WTC11 (cell line): ENCODE data around the gene PCGF5. TPM values are rescaled to one million over a fixed set of nuclear protein-coding genes. Genes with fewer than 3 reads are reported as not detected.

Experiments used
- ATAC-seq: fragments of 200-7000 bp; cut with Tn5 transposase; 2 replicates; pipeline ENCODE4 v1.10.0; 2021; ENCODE audit warnings: mild to moderate bottlenecking, moderate library complexity
- CTCF ChIA-PET: fragments of 300-600 bp; sonication (Branson Sonifier 250); formaldehyde crosslinking; loops from one replicate; lab custom pipeline; 2021; ENCODE audit warnings: antibody characterized with exemption; lab: Charles Lee
- POLR2A ChIA-PET: fragments of 350-600 bp; sonication (Branson Sonifier 250); formaldehyde crosslinking; loops from one replicate; lab custom pipeline; 2021; ENCODE audit warnings: antibody characterized with exemption; lab: Charles Lee
- DNase-seq: peaks from one replicate; pipeline ENCODE4 v3.0.0; 2021; ENCODE audit warnings: low spot score
- H3K27ac Mint-ChIP-seq: 2 replicates; pipeline ENCODE4 v1.8.0; 2021; ENCODE audit warnings: mixed read lengths
- H3K27me3 Mint-ChIP-seq: 2 replicates; pipeline ENCODE4 v1.8.0; 2021; ENCODE audit warnings: low read depth, mild to moderate bottlenecking, moderate library complexity, mixed read lengths
- H3K36me3 Mint-ChIP-seq: 2 replicates; pipeline ENCODE4 v1.8.0; 2021; ENCODE audit warnings: mixed read lengths
- H3K4me1 Mint-ChIP-seq: 2 replicates; pipeline ENCODE4 v1.8.0; 2022; ENCODE audit warnings: mixed read lengths
- H3K4me3 Mint-ChIP-seq: 2 replicates; pipeline ENCODE4 v1.8.0; 2021; ENCODE audit warnings: mild to moderate bottlenecking, moderate library complexity, mixed read lengths
- H3K9me3 Mint-ChIP-seq: 2 replicates; pipeline ENCODE4 v1.8.0; 2021; ENCODE audit warnings: mixed read lengths
- CREB1 ChIP-seq: sonication (generic); formaldehyde crosslinking; IDR thresholded peaks from 2 replicates; pipeline ENCODE4 v1.8.0; 2023; ENCODE audit warnings: mild to moderate bottlenecking, missing genetic modification reagents
- CREM ChIP-seq: sonication (generic); formaldehyde crosslinking; IDR thresholded peaks from 2 replicates; pipeline ENCODE4 v1.8.1; 2022; ENCODE audit warnings: mild to moderate bottlenecking, missing genetic modification reagents, moderate library complexity
- JUN ChIP-seq: sonication (generic); formaldehyde crosslinking; IDR thresholded peaks from 2 replicates; pipeline ENCODE4 v1.8.0; 2023; ENCODE audit warnings: mild to moderate bottlenecking, missing genetic modification reagents
- MYBL2 ChIP-seq: sonication (generic); formaldehyde crosslinking; IDR thresholded peaks from 2 replicates; pipeline ENCODE4 v1.8.1; 2023; ENCODE audit warnings: mild to moderate bottlenecking, moderate library complexity, missing genetic modification reagents
- NR2C2 ChIP-seq: sonication (generic); formaldehyde crosslinking; IDR thresholded peaks from 2 replicates; pipeline ENCODE4 v1.8.0; 2022; ENCODE audit warnings: mild to moderate bottlenecking, missing genetic modification reagents
- SMAD4 ChIP-seq: sonication (generic); formaldehyde crosslinking; IDR thresholded peaks from 2 replicates; pipeline ENCODE4 v1.8.0; 2022; ENCODE audit warnings: mild to moderate bottlenecking, missing genetic modification reagents
- SP1 ChIP-seq: sonication (generic); formaldehyde crosslinking; conservative IDR thresholded peaks from 2 replicates; pipeline ENCODE4 v1.8.1; 2022; ENCODE audit warnings: missing genetic modification reagents
- TEAD4 ChIP-seq: sonication (generic); formaldehyde crosslinking; IDR thresholded peaks from 2 replicates; pipeline ENCODE4 v1.8.0; 2022; ENCODE audit warnings: mild to moderate bottlenecking, missing genetic modification reagents
- TP53 ChIP-seq: sonication (generic); formaldehyde crosslinking; IDR thresholded peaks from 2 replicates; pipeline ENCODE4 v1.8.1; 2023; ENCODE audit warnings: mild to moderate bottlenecking, missing genetic modification reagents
- ZNF219 ChIP-seq: sonication (generic); formaldehyde crosslinking; IDR thresholded peaks from 2 replicates; pipeline ENCODE4 v1.8.0; 2023; ENCODE audit warnings: missing genetic modification reagents, mild to moderate bottlenecking, borderline replicate concordance
- ZNF396 ChIP-seq: fragments of 250-450 bp; sonication (Bioruptor Pico); IDR thresholded peaks from 2 replicates; pipeline ENCODE4 v1.8.0; 2021; ENCODE audit warnings: mild to moderate bottlenecking, moderate library complexity, borderline replicate concordance
- ZNF423 ChIP-seq: fragments of 250-450 bp; sonication (Bioruptor Pico); IDR thresholded peaks from 2 replicates; pipeline ENCODE4 v2.1.2; 2022; ENCODE audit warnings: mild to moderate bottlenecking, moderate library complexity
- total RNA-seq: library from RNA; stranded (reverse); gene quantifications from 3 replicates; pipeline ENCODE4 v1.2.3, GENCODE V29; 2021
- TF ChIP-seq, protein P1 (sequence below): fragments of 200-600 bp; IDR thresholded peaks from 2 replicates; pipeline ENCODE4 v1.8.0; 2022; ENCODE audit warnings: antibody characterized with exemption
- TF ChIP-seq, protein P2 (sequence below): sonication (generic); formaldehyde crosslinking; IDR thresholded peaks from 2 replicates; pipeline ENCODE4 v1.8.1; 2022; ENCODE audit warnings: missing genetic modification reagents, borderline replicate concordance
- TF ChIP-seq, protein P3 (sequence below): sonication (generic); formaldehyde crosslinking; conservative IDR thresholded peaks from 2 replicates; pipeline ENCODE4 v1.8.1; 2023; ENCODE audit warnings: mild to moderate bottlenecking, low read depth, missing genetic modification reagents, moderate library complexity
- TF ChIP-seq, protein P4 (sequence below): fragments of 250-450 bp; sonication (Bioruptor Pico); IDR thresholded peaks from 2 replicates; pipeline ENCODE4 v1.9.0; 2021; ENCODE audit warnings: moderate library complexity, mild to moderate bottlenecking, inconsistent platforms, borderline replicate concordance
- TF ChIP-seq, protein P5 (sequence below): sonication (generic); formaldehyde crosslinking; conservative IDR thresholded peaks from 2 replicates; pipeline ENCODE4 v1.8.1; 2022; ENCODE audit warnings: mild to moderate bottlenecking, missing genetic modification reagents
- TF ChIP-seq, protein P6 (sequence below): sonication (generic); formaldehyde crosslinking; IDR thresholded peaks from 2 replicates; pipeline ENCODE4 v1.8.1; 2023; ENCODE audit warnings: mild to moderate bottlenecking, moderate library complexity, missing genetic modification reagents

PCGF5 gene
- total RNA-seq, 1 experiment from 2014 or later, result 5.2 TPM

DNA sequence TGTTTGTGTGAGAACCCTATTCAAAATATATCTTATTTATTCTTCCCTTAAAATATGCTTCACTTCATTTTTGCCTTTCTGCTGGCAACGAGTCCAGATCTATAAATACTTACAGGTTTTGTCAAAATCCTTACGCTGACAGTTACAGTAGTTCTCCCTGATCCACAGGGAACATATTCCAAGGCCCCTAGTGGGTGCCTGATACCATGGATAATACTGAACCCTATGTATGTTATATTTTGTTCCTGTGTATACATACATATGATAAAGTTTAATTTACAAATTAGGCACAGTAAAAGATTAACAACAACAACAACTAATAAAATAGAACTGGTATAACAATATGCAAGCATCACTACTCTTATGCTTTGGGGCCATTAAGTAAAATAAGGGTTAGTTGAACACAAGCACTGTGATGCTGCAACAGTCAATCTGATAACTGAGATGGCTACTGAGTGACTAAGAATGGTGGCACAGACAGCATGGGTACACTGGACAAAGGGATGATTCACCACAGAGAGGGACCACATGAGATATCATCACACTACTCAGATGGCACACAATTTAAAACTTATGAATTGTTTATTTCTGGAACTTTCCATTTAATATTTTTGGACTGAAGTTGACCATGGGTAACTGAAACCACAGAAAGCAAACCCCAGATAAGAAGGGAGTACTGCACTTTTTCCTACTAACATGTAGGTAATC is 29.4 kb upstream of the PCGF5 start (continued):
- TF ChIP-seq, protein P1, sequence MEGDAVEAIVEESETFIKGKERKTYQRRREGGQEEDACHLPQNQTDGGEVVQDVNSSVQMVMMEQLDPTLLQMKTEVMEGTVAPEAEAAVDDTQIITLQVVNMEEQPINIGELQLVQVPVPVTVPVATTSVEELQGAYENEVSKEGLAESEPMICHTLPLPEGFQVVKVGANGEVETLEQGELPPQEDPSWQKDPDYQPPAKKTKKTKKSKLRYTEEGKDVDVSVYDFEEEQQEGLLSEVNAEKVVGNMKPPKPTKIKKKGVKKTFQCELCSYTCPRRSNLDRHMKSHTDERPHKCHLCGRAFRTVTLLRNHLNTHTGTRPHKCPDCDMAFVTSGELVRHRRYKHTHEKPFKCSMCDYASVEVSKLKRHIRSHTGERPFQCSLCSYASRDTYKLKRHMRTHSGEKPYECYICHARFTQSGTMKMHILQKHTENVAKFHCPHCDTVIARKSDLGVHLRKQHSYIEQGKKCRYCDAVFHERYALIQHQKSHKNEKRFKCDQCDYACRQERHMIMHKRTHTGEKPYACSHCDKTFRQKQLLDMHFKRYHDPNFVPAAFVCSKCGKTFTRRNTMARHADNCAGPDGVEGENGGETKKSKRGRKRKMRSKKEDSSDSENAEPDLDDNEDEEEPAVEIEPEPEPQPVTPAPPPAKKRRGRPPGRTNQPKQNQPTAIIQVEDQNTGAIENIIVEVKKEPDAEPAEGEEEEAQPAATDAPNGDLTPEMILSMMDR, result no peak
- no peak for TF ChIP-seq ZNF219

DNA sequence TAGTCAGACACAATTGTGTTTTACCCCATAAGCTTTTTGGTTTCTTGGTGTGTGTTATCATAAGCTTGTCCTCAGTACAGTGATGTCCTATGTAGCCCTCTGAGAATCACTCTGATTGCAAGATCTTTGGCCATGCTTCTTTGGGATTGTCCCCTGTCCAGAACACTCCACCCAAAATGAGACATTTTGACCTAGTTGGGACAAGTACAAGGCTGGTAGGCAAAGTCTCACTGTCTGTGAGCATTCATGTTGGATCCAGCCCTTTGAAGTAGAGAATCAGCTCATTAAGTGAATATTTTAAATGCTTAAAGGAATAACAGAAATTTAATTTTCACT is 28.9 kb upstream of the PCGF5 start:
- Mint-ChIP-seq H3K36me3 (no peaks in the 10 kb centered on the region), H3K9me3 (no peaks in the 10 kb centered on the region), H3K27me3 (no peaks in the 10 kb centered on the region; the same call in 1 of the 2 replicates)
- ChIA-PET POLR2A (no interaction called here), CTCF (no interaction called here)
- TF ChIP-seq ZNF423 (CRISPR knock-in tag) (no peak), SP1 (CRISPR knock-in tag) (no peak), CREM (CRISPR knock-in tag) (no peak)
- TF ChIP-seq, protein P2, sequence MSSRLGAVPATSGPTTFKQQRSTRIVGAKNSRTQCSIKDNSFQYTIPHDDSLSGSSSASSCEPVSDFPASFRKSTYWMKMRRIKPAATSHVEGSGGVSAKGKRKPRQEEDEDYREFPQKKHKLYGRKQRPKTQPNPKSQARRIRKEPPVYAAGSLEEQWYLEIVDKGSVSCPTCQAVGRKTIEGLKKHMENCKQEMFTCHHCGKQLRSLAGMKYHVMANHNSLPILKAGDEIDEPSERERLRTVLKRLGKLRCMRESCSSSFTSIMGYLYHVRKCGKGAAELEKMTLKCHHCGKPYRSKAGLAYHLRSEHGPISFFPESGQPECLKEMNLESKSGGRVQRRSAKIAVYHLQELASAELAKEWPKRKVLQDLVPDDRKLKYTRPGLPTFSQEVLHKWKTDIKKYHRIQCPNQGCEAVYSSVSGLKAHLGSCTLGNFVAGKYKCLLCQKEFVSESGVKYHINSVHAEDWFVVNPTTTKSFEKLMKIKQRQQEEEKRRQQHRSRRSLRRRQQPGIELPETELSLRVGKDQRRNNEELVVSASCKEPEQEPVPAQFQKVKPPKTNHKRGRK, result no peak
- TF ChIP-seq, protein P3, sequence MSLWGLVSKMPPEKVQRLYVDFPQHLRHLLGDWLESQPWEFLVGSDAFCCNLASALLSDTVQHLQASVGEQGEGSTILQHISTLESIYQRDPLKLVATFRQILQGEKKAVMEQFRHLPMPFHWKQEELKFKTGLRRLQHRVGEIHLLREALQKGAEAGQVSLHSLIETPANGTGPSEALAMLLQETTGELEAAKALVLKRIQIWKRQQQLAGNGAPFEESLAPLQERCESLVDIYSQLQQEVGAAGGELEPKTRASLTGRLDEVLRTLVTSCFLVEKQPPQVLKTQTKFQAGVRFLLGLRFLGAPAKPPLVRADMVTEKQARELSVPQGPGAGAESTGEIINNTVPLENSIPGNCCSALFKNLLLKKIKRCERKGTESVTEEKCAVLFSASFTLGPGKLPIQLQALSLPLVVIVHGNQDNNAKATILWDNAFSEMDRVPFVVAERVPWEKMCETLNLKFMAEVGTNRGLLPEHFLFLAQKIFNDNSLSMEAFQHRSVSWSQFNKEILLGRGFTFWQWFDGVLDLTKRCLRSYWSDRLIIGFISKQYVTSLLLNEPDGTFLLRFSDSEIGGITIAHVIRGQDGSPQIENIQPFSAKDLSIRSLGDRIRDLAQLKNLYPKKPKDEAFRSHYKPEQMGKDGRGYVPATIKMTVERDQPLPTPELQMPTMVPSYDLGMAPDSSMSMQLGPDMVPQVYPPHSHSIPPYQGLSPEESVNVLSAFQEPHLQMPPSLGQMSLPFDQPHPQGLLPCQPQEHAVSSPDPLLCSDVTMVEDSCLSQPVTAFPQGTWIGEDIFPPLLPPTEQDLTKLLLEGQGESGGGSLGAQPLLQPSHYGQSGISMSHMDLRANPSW, result no peak
- TF ChIP-seq, all 79 proteins: peak for 0
- Mint-ChIP-seq H3K4me3 (no peak overlapping the region), H3K27ac (no peak overlapping the region), H3K4me1 (no peaks in the 10 kb centered on the region)
- DNase-seq, result no peak
- no peak for ATAC-seq

DNA sequence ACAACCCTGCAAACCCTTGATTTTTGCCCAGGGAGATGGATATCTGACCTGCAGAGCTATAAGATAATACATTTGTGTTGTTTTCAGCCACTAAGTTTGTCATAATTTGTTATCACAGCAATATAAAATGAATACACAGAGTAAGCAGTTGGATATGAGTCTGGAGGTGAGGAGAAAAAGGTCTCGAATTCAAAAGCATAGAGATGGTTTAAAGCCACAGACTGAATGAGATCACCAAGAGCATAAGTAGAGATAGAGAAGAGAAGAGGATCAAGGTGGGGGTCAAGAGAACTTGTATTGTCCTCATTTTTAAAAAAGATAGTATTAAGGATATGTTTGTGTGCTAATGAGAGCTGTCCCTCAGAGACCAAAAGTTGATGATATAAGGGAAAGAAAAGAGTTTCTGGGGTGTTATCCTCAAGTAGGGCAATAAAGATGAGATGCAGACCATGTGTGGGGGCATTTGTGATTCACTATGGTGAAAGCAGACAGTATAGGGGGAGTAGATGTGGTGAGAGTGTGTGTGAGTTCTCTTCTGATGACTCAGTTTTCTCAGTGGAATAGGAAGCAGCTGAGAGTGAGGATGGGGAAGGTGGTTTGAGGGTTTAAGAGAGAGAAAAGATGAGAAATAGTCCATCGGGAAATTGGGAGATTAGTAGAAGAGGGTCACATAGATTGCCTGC is 25.8 kb upstream of the PCGF5 start:
- no peak overlapping the region for H3K27ac Mint-ChIP-seq
- ATAC-seq, result no peak
- CTCF ChIA-PET, result no interaction called here
- no peak for DNase-seq
- POLR2A ChIA-PET, result no interaction called here
- H3K36me3 Mint-ChIP-seq, result no peaks in the 10 kb centered on the region
- peaks cover 1% of the 10 kb centered on the region; the same call in 1 of the 2 replicates for H3K4me1 Mint-ChIP-seq
- TF ChIP-seq NR2C2 (CRISPR knock-in tag), result no peak
- TF ChIP-seq TP53 (CRISPR knock-in tag), result no peak
- TF ChIP-seq, protein P4, sequence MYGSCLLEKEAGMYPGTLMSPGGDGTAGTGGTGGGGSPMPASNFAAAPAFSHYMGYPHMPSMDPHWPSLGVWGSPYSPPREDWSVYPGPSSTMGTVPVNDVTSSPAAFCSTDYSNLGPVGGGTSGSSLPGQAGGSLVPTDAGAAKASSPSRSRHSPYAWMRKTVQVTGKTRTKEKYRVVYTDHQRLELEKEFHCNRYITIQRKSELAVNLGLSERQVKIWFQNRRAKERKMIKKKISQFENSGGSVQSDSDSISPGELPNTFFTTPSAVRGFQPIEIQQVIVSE (CRISPR knock-in tag), result no peak
- TF ChIP-seq SP1 (CRISPR knock-in tag), result no peak
- TF ChIP-seq CREB1 (CRISPR knock-in tag), result no peak
- TF ChIP-seq, protein P5, sequence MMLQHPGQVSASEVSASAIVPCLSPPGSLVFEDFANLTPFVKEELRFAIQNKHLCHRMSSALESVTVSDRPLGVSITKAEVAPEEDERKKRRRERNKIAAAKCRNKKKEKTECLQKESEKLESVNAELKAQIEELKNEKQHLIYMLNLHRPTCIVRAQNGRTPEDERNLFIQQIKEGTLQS (CRISPR knock-in tag), result no peak
- TF ChIP-seq, protein P6, sequence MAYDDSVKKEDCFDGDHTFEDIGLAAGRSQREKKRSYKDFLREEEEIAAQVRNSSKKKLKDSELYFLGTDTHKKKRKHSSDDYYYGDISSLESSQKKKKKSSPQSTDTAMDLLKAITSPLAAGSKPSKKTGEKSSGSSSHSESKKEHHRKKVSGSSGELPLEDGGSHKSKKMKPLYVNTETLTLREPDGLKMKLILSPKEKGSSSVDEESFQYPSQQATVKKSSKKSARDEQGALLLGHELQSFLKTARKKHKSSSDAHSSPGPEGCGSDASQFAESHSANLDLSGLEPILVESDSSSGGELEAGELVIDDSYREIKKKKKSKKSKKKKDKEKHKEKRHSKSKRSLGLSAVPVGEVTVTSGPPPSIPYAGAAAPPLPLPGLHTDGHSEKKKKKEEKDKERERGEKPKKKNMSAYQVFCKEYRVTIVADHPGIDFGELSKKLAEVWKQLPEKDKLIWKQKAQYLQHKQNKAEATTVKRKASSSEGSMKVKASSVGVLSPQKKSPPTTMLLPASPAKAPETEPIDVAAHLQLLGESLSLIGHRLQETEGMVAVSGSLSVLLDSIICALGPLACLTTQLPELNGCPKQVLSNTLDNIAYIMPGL (CRISPR knock-in tag), result no peak
- no peak for TF ChIP-seq ZNF396 (CRISPR knock-in tag)
- TF ChIP-seq MYBL2 (CRISPR knock-in tag), result no peak
- no peak for TF ChIP-seq SMAD4 (CRISPR knock-in tag)
- no peak for TF ChIP-seq JUN
- no peak for TF ChIP-seq TEAD4 (CRISPR knock-in tag)
- TF ChIP-seq, all 79 proteins: peak for 0
- Mint-ChIP-seq H3K27me3 (no peaks in the 10 kb centered on the region), H3K4me3 (no peak overlapping the region), H3K9me3 (no peaks in the 10 kb centered on the region)
